Epithelial cell of proximal tubule (primary cell): ENCODE results near the gene NR3C2. TPM values are rescaled to one million over a fixed set of nuclear protein-coding genes. Genes with fewer than 3 reads are reported as not detected.

ENCODE experiments used
- DNase-seq: peaks from one replicate; pipeline ENCODE4 v3.0.0-alpha.2; 2011; ENCODE audit warnings: low read depth
- H3K4me3 ChIP-seq: 2 replicates; pipeline ENCODE4 v1.5.1; 2011; ENCODE audit warnings: low read depth, mild to moderate bottlenecking, low read length
- CTCF ChIP-seq: conservative IDR thresholded peaks from 2 replicates; pipeline ENCODE4 v1.5.1; 2012; ENCODE audit warnings: low read depth, mild to moderate bottlenecking, low read length
- total RNA-seq: library from RNA; depleted of rRNA; stranded (reverse); fragments of >200 nt; gene quantifications from 2 replicates; pipeline ENCODE4 v1.2.3, GENCODE V29; 2015

The NR3C2 gene
- total RNA-seq, 1 donor from 2014 or later: 0.98 TPM

GRCh38 chr4:148227147-148227546 is 215.1 kb downstream of the NR3C2 start:
- H3K4me3 ChIP-seq: no peak overlapping the region
- DNase-seq: no peak
- no peak for TF ChIP-seq CTCF

GRCh38 chr4:148226341-148226740 is 215.9 kb downstream of the NR3C2 start:
- DNase-seq: no peak

GRCh38 chr4:148225639-148226038 is 216.6 kb downstream of the NR3C2 start:
- no peak for DNase-seq
- TF ChIP-seq CTCF: no peak
- no peak overlapping the region for H3K4me3 ChIP-seq

More at GRCh38 chr4:148226341-148226740, 215.9 kb downstream of the NR3C2 start:
- no peak for TF ChIP-seq CTCF
- H3K4me3 ChIP-seq: no peak overlapping the region

- no peak for TF ChIP-seq CTCF
- DNase-seq: no peak
- H3K4me3 ChIP-seq: no peak overlapping the region
Observed at GRCh38 chr4:148224476-148224875, 217.7 kb downstream of the NR3C2 start.

GRCh38 chr4:148222991-148223660 is 219.1 kb downstream of the NR3C2 start:
- no peak overlapping the region for H3K4me3 ChIP-seq
- TF ChIP-seq CTCF: no peak
- DNase-seq: no peak

- peak overlapping the region; percentile 26 for H3K4me3 ChIP-seq
- TF ChIP-seq CTCF: no peak
- no peak for DNase-seq
Observed at GRCh38 chr4:148216866-148217814, 225.1 kb downstream of the NR3C2 start.

GRCh38 chr4:148216321-148216720 is 225.9 kb downstream of the NR3C2 start:
- no peak for DNase-seq
- no peak overlapping the region for H3K4me3 ChIP-seq
- no peak for TF ChIP-seq CTCF
